IMR-90 (cell line): ENCODE data around the gene DOCK4. TPM values are rescaled to one million over a fixed set of nuclear protein-coding genes. Genes with fewer than 3 reads are reported as not detected.

Experiments
- ATAC-seq: fragments of 200-7000 bp; cut with Tn5 transposase; 2 replicates; pipeline ENCODE4 v1.9.1; 2020; ENCODE audit warnings: low read depth, mild to moderate bottlenecking, moderate library complexity
- BruUV-seq: library from RNA; stranded (reverse); fragments of 400-500 nt; replicated peaks from 2 replicates; lab custom pipeline; 2021; lab: Mats Ljungman, UMichigan
- CTCF ChIA-PET: fragments of 300-600 bp; formaldehyde crosslinking; extraction: SDS; loops from one replicate; lab custom pipeline; 2021; ENCODE audit warnings: antibody characterized with exemption; lab: Yijun Ruan, JAX
- POLR2A ChIA-PET: fragments of 300-600 bp; sonication (Branson Sonifier 250); formaldehyde crosslinking; loops from one replicate; lab custom pipeline; 2022; ENCODE audit warnings: antibody characterized with exemption; ENCODE audit not compliant: unreplicated experiment; lab: Charles Lee
- DNase-seq: peaks from one replicate; pipeline ENCODE4 v3.0.0; 2013
- H2AFZ ChIP-seq: replicated peaks from 2 replicates; pipeline ENCODE3; 2013; ENCODE audit warnings: low read length, mild to moderate bottlenecking; ENCODE audit not compliant: poor library complexity
- H2AK5ac ChIP-seq: 2 replicates; pipeline ENCODE4 v1.6.1; 2013; ENCODE audit warnings: low read depth, low read length, inconsistent platforms
- H2AK9ac ChIP-seq: replicated peaks from 2 replicates; pipeline ENCODE3; 2013; ENCODE audit warnings: mild to moderate bottlenecking, low read depth, low read length, moderate library complexity; ENCODE audit not compliant: poor library complexity
- H2BK120ac ChIP-seq: 2 replicates; pipeline ENCODE4 v1.6.1; 2013; ENCODE audit warnings: low read depth, low read length, inconsistent platforms
- H2BK15ac ChIP-seq: 3 replicates; pipeline ENCODE4 v1.6.1; 2013; ENCODE audit warnings: low read depth, low read length, inconsistent platforms
- H2BK20ac ChIP-seq: 2 replicates; pipeline ENCODE4 v1.6.1; 2013; ENCODE audit warnings: low read depth, mild to moderate bottlenecking, inconsistent platforms, low read length, moderate library complexity
- H2BK5ac ChIP-seq: 2 replicates; pipeline ENCODE4 v1.6.1; 2013; ENCODE audit warnings: mild to moderate bottlenecking, low read depth, low read length, inconsistent platforms; ENCODE audit not compliant: poor library complexity, severe bottlenecking
- H3K14ac ChIP-seq: replicated peaks from 2 replicates; pipeline ENCODE4 v1.6.1; 2013; ENCODE audit warnings: low read depth, low read length, inconsistent platforms
- H3K18ac ChIP-seq: 2 replicates; pipeline ENCODE4 v1.6.1; 2013; ENCODE audit warnings: low read depth, low read length, control low read depth
- H3K23ac ChIP-seq: 2 replicates; pipeline ENCODE4 v1.6.1; 2013; ENCODE audit warnings: low read depth, low read length, inconsistent platforms
- H3K27ac ChIP-seq: 2 replicates; pipeline ENCODE4 v1.5.1; 2013; ENCODE audit warnings: mild to moderate bottlenecking, control low read depth, low read length; ENCODE audit not compliant: insufficient read depth
- H3K27me3 ChIP-seq: 2 replicates; pipeline ENCODE4 v1.6.1; 2013; ENCODE audit warnings: low read length; ENCODE audit not compliant: control insufficient read depth, insufficient read depth
- H3K36me3 ChIP-seq: 2 replicates; pipeline ENCODE4 v1.6.1; 2013; ENCODE audit warnings: low read length, mixed read lengths; ENCODE audit not compliant: control insufficient read depth, insufficient read depth
- H3K4ac ChIP-seq: 2 replicates; pipeline ENCODE4 v1.6.1; 2013; ENCODE audit warnings: low read depth, low read length, inconsistent platforms
- H3K4me1 ChIP-seq: 2 replicates; pipeline ENCODE4 v1.6.1; 2013; ENCODE audit warnings: low read length, mixed read lengths; ENCODE audit not compliant: control insufficient read depth, insufficient read depth
- H3K4me2 ChIP-seq: 2 replicates; pipeline ENCODE4 v1.6.1; 2013; ENCODE audit warnings: low read depth, mild to moderate bottlenecking, control low read depth, low read length, moderate library complexity
- H3K4me3 ChIP-seq: 2 replicates; pipeline ENCODE4 v1.5.1; 2013; ENCODE audit warnings: low read depth, mild to moderate bottlenecking, control low read depth, low read length, moderate library complexity; ENCODE audit not compliant: insufficient read depth
- H3K56ac ChIP-seq: 2 replicates; pipeline ENCODE4 v1.6.1; 2013; ENCODE audit warnings: low read length, inconsistent platforms; ENCODE audit not compliant: insufficient read depth; ENCODE audit errors: extremely low read depth
- H3K79me1 ChIP-seq, 2 experiments: 2 replicates each; pipeline ENCODE4 v1.6.1; 2013; ENCODE audit warnings: low read length in 2 of 2, inconsistent platforms in 1 of 2, low read depth in 1 of 2
- H3K9ac ChIP-seq: 2 replicates; pipeline ENCODE4 v1.6.1; 2013; ENCODE audit warnings: low read depth, low read length, control low read depth
- H3K9me1 ChIP-seq: 2 replicates; pipeline ENCODE4 v1.6.1; 2013; ENCODE audit warnings: low read length, inconsistent platforms; ENCODE audit not compliant: insufficient read depth
- H3K9me3 ChIP-seq: 2 replicates; pipeline ENCODE4 v1.6.1; 2013; ENCODE audit warnings: low read length; ENCODE audit not compliant: control insufficient read depth, insufficient read depth
- H4K20me1 ChIP-seq: 2 replicates; pipeline ENCODE4 v1.6.1; 2013; ENCODE audit warnings: low read length, inconsistent platforms; ENCODE audit not compliant: insufficient read depth
- H4K5ac ChIP-seq: 2 replicates; pipeline ENCODE4 v1.6.1; 2013; ENCODE audit warnings: mild to moderate bottlenecking, low read depth, low read length, control low read depth
- H4K8ac ChIP-seq, 2 experiments: 2 replicates each; pipeline ENCODE4 v1.6.1; 2013; ENCODE audit warnings: low read depth in 2 of 2, low read length in 2 of 2, control low read depth in 1 of 2, inconsistent platforms in 1 of 2
- H4K91ac ChIP-seq: 2 replicates; pipeline ENCODE4 v1.6.1; 2013; ENCODE audit warnings: low read depth, low read length, inconsistent platforms; ENCODE audit not compliant: insufficient read depth
- BHLHE40 ChIP-seq: fragments of 150-350 bp; IDR thresholded peaks from 2 replicates; pipeline ENCODE4 v1.6.1; 2016; ENCODE audit warnings: mild to moderate bottlenecking, low read depth, low read length
- CEBPB ChIP-seq: IDR thresholded peaks from 2 replicates; pipeline ENCODE4 v1.6.1; 2012; ENCODE audit warnings: low read depth, low read length, improper control_type of control experiment
- CHD1 ChIP-seq: IDR thresholded peaks from 2 replicates; pipeline ENCODE4 v1.6.1; 2012; ENCODE audit warnings: low read depth, low read length, improper control_type of control experiment
- FOS ChIP-seq: fragments of 150-350 bp; IDR thresholded peaks from 2 replicates; pipeline ENCODE4 v1.6.1; 2016; ENCODE audit warnings: low read depth, low read length
- MAFK ChIP-seq: IDR thresholded peaks from 2 replicates; pipeline ENCODE4 v1.6.1; 2012; ENCODE audit warnings: low read depth, low read length, improper control_type of control experiment
- MAZ ChIP-seq: IDR thresholded peaks from 2 replicates; pipeline ENCODE4 v1.6.1; 2012; ENCODE audit warnings: low read depth, mild to moderate bottlenecking, low read length, improper control_type of control experiment, moderate library complexity, borderline replicate concordance
- MXI1 ChIP-seq: IDR thresholded peaks from 2 replicates; pipeline ENCODE4 v1.6.1; 2012; ENCODE audit warnings: low read depth, mild to moderate bottlenecking, low read length, moderate library complexity, borderline replicate concordance
- NFE2L2 ChIP-seq: fragments of 150-350 bp; IDR thresholded peaks from 2 replicates; pipeline ENCODE4 v1.6.1; 2016; ENCODE audit warnings: low read depth, mild to moderate bottlenecking, low read length
- POLR2A ChIP-seq: IDR thresholded peaks from 2 replicates; pipeline ENCODE4 v1.6.1; 2012; ENCODE audit warnings: mild to moderate bottlenecking, low read depth, low read length
- RAD21 ChIP-seq: IDR thresholded peaks from 2 replicates; pipeline ENCODE4 v1.6.1; 2012; ENCODE audit warnings: low read length, improper control_type of control experiment
- RCOR1 ChIP-seq: IDR thresholded peaks from 2 replicates; pipeline ENCODE4 v1.6.1; 2012; ENCODE audit warnings: mild to moderate bottlenecking, low read length, improper control_type of control experiment; ENCODE audit not compliant: insufficient replicate concordance
- RFX5 ChIP-seq: IDR thresholded peaks from 2 replicates; pipeline ENCODE4 v1.8.0; 2012; ENCODE audit warnings: low read depth, mild to moderate bottlenecking, low read length, moderate library complexity
- SMC3 ChIP-seq: fragments of 150-350 bp; IDR thresholded peaks from 2 replicates; pipeline ENCODE4 v1.6.1; 2016; ENCODE audit warnings: low read depth, mild to moderate bottlenecking, antibody characterized with exemption, low read length, moderate library complexity
- WGBS, 2 experiments: methylation state at CpG; one replicate each; pipeline versions ENCODE4 v1.1.5 to v1.1.7; 2013; ENCODE audit warnings: missing lambda C conversion rate in 2 of 2; ENCODE audit not compliant: insufficient read length in 1 of 2; ENCODE audit errors: extremely low coverage in 2 of 2; 5-methylcytosine and 5-hydroxymethylcytosine counted together
- dilution Hi-C: fragments of 300-500 bp; cut with HindIII; formaldehyde crosslinking; loops from one replicate; pipeline ENCODE4 v1.14.3; 2018; ENCODE audit warnings: low sequenced_read_pairs; ENCODE audit not compliant: unreplicated experiment
- in situ Hi-C: fragments of 300-500 bp; cut with MboI; formaldehyde crosslinking; loops from 3 replicates; pipeline ENCODE4 v1.14.3; 2019; ENCODE audit warnings: low sequenced_read_pairs, inconsistent platforms, mixed read lengths
- intact Hi-C: fragments of 100-400 bp; cut with micrococcal nuclease; formaldehyde crosslinking; loops from 2 replicates; pipeline ENCODE4 v1.10.0; 2022
- polyA plus RNA-seq, 3 experiments: library from polyadenylated mRNA; depleted of rRNA; stranded (reverse); fragments of >200 nt; gene quantifications; 2 replicates each; pipeline ENCODE4 v1.2.3, GENCODE V29; 2012; ENCODE audit warnings: low replicate concordance in 1 of 3
- total RNA-seq: library from RNA; depleted of rRNA; stranded (reverse); fragments of >200 nt; gene quantifications from 2 replicates; pipeline ENCODE4 v1.2.3, GENCODE V29; 2012
- TF ChIP-seq, protein P1 (sequence below): conservative IDR thresholded peaks from 2 replicates; pipeline ENCODE4 v1.5.1; 2012; ENCODE audit warnings: mild to moderate bottlenecking, low read depth, low read length, improper control_type of control experiment
- TF ChIP-seq, protein P2 (sequence below): fragments of 150-350 bp; IDR thresholded peaks from 2 replicates; pipeline ENCODE4 v1.6.1; 2016; ENCODE audit warnings: low read depth, mild to moderate bottlenecking, low read length, moderate library complexity, borderline replicate concordance
- TF ChIP-seq, protein P3 (sequence below): fragments of 150-350 bp; IDR thresholded peaks from 2 replicates; pipeline ENCODE4 v1.6.1; 2017; ENCODE audit warnings: mild to moderate bottlenecking, antibody characterized with exemption, low read length, low read depth

Gene DOCK4
- total and polyA plus RNA-seq, 2 of the 4 experiments (the other 2 are of a cell fraction) = 4.4 to 12.2 TPM

DNA sequence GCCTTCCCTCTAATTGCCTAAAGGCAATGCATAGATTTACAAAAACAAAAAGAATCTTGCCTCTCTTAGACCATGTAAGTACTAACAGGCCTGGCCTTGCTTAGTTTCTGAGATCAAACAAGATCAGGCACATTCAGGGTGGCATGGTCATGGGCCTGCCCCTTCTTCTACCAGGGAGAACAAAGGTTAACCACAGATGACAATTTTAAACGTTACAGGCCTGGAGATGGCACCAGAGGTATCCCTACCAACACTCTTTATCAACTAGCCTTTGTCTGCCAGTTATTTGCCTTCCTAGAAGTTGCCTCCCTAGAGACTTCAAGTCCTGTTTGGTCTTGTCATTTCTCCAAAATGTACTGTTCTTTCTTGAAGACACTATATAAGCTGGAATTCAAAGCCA is 252.6 kb downstream of the DOCK4 start:
- Histone ChIP-seq H2AFZ (no peak overlapping the region), H2BK5ac (no peak overlapping the region), H3K56ac (no peak overlapping the region), H3K4me1 (no peaks in the 10 kb centered on the region), H3K9me1 (no peaks in the 10 kb centered on the region), H3K79me1 (no peaks in the 10 kb centered on the region), H2AK9ac (no peak overlapping the region), H3K4me2 (no peak overlapping the region), H3K9ac (no peak overlapping the region), H4K5ac (no peak overlapping the region), H3K4ac (no peak overlapping the region), H3K36me3 (no peaks in the 10 kb centered on the region; the same call in 1 of the 2 replicates), H3K18ac (no peak overlapping the region), H3K9me3 (no peaks in the 10 kb centered on the region), H2BK15ac (no peak overlapping the region), H3K4me3 (no peak overlapping the region), H3K27me3 (no peaks in the 10 kb centered on the region), H3K27ac (no peak overlapping the region), H2BK120ac (no peak overlapping the region), H2BK20ac (no peak overlapping the region), H4K20me1 (no peaks in the 10 kb centered on the region), H3K23ac (no peak overlapping the region), H4K8ac (no peak overlapping the region), H4K91ac (no peak overlapping the region), H3K14ac (no peak overlapping the region), H2AK5ac (no peak overlapping the region)
- TF ChIP-seq CEBPB = no peak
- TF ChIP-seq RCOR1 = no peak
- no peak for TF ChIP-seq MAZ
- TF ChIP-seq, protein P1, sequence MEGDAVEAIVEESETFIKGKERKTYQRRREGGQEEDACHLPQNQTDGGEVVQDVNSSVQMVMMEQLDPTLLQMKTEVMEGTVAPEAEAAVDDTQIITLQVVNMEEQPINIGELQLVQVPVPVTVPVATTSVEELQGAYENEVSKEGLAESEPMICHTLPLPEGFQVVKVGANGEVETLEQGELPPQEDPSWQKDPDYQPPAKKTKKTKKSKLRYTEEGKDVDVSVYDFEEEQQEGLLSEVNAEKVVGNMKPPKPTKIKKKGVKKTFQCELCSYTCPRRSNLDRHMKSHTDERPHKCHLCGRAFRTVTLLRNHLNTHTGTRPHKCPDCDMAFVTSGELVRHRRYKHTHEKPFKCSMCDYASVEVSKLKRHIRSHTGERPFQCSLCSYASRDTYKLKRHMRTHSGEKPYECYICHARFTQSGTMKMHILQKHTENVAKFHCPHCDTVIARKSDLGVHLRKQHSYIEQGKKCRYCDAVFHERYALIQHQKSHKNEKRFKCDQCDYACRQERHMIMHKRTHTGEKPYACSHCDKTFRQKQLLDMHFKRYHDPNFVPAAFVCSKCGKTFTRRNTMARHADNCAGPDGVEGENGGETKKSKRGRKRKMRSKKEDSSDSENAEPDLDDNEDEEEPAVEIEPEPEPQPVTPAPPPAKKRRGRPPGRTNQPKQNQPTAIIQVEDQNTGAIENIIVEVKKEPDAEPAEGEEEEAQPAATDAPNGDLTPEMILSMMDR = no peak
- no peak for TF ChIP-seq MAFK
- TF ChIP-seq, protein P2, sequence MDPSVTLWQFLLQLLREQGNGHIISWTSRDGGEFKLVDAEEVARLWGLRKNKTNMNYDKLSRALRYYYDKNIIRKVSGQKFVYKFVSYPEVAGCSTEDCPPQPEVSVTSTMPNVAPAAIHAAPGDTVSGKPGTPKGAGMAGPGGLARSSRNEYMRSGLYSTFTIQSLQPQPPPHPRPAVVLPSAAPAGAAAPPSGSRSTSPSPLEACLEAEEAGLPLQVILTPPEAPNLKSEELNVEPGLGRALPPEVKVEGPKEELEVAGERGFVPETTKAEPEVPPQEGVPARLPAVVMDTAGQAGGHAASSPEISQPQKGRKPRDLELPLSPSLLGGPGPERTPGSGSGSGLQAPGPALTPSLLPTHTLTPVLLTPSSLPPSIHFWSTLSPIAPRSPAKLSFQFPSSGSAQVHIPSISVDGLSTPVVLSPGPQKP = no peak
- no peak for TF ChIP-seq NFE2L2
- TF ChIP-seq SMC3 = no peak
- TF ChIP-seq RAD21 = no peak
- TF ChIP-seq, protein P3, sequence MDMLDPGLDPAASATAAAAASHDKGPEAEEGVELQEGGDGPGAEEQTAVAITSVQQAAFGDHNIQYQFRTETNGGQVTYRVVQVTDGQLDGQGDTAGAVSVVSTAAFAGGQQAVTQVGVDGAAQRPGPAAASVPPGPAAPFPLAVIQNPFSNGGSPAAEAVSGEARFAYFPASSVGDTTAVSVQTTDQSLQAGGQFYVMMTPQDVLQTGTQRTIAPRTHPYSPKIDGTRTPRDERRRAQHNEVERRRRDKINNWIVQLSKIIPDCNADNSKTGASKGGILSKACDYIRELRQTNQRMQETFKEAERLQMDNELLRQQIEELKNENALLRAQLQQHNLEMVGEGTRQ = no peak
- no peak for TF ChIP-seq FOS
- TF ChIP-seq CHD1 = no peak
- no peak for TF ChIP-seq RFX5
- no peak for TF ChIP-seq POLR2A
- no peak for TF ChIP-seq BHLHE40
- TF ChIP-seq MXI1 = no peak
- 20% methylated on average over 1 of the region's 1 CpG; no CpG with 5 or more reads in 1 of the 2 experiments for WGBS, 2 experiments
- no peak for DNase-seq
- no TSS peak for BruUV-seq
- dilution Hi-C loops (no loop called here), intact Hi-C loops (loop anchor here (10.0 kb wide), 2 partner anchors 461 to 1251 kb away; no protein-coding TSS in a partner anchor), in situ Hi-C loops (no loop called here)
- ATAC-seq = no peak
- ChIA-PET POLR2A (no interaction called here), CTCF (interaction anchor here (0.6 kb wide), 1 partner anchor 752 kb away, joined by 3 read pairs; no protein-coding TSS in a partner anchor)
